Tibial nerve (tissue), 4 donors: Measurements from ENCODE around the gene FBF1.
A peak's percentile ranks its signal among the peaks of the same experiment; 100 is the strongest.

ENCODE experiments used
- CTCF ChIP-seq, 5 experiments: fragments of 200-600 bp in 3 of 5; fragments of 450-650 bp in 2 of 5; sonication (generic) in 3 of 5; IDR thresholded peaks; one replicate each; pipeline ENCODE4 v1.5.1; 2016 to 2019; ENCODE audit warnings: antibody characterized with exemption in 5 of 5, mild to moderate bottlenecking in 3 of 5, moderate library complexity in 2 of 5
- EP300 ChIP-seq, 2 donors: sonication (generic); formaldehyde crosslinking; IDR thresholded peaks; one replicate each; pipeline ENCODE4 v1.6.1; 2017; ENCODE audit warnings: antibody characterized with exemption in 2 of 2, mild to moderate bottlenecking in 1 of 2
- POLR2A ChIP-seq, 2 donors: fragments of 450-650 bp; IDR thresholded peaks; one replicate each; pipeline ENCODE4 v1.6.1; 2017; ENCODE audit warnings: antibody characterized with exemption in 2 of 2, mild to moderate bottlenecking in 2 of 2, moderate library complexity in 2 of 2

GRCh38 chr17:75876190-75876937, 64.5 kb downstream of the FBF1 start:
- TF ChIP-seq CTCF (IDR thresholded peaks at IDR 0.05) (peak in 1 of 5 experiments; percentile 14), EP300 (IDR thresholded peaks at IDR 0.05) (no peak), POLR2A (IDR thresholded peaks at IDR 0.05) (no peak)
